ENCODE results near the gene ABL1. TPM values are rescaled to one million over a fixed set of nuclear protein-coding genes. Genes with fewer than 3 reads are reported as not detected.

Gene ABL1
- polyA plus RNA-seq, 1 donor from 2014 or later, result 18.5 TPM

DNA sequence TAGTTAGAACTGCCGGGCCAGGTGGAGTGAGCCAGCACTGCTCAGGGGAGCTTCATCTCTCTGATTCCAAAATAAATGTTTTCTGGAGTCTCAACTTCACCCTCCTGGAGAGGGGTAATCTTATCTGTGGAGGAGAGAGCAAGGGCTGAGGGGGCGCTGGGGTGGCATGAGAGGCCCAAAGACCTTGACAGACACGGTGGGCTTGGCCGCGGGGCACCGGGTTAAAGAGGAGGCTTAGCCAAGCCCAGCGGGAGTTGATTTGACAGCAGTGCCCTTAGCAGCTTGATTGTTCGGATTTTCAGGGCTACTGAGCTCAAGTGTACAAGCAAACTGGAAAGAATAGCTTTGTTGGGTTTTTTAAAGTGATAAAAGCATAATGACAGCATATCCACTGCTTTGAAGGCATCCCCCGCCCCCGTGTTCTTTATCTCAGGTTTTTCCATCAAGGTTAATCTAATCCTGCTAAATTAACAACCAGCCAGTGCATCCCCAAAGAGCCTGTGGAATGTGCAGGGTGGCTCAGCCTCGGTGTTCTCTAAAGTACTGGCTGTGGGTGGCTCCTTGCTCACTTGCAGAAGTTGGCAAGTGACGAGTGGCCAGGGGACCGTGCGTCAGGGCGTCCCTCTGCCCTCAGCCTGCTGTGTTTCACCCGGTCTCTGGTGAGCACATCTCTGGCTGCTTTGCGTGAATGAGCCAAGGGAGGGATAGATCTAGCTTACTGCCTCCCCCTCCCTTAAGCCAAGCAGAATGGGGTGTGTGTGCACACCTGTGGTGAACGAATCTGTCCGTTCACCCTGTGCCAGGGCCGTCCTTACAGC lies 56.0 kb downstream of the ABL1 start:
- Histone ChIP-seq H4K20me1 (ENCODE audit: insufficient read depth) (no peaks in the 10 kb centered on the region), H3K4me2 (ENCODE audit: low read length) (peak overlapping the region; percentile 78), H3K9me2 (ENCODE audit: insufficient read depth, low read length) (no peaks in the 10 kb centered on the region), H3K9me3 (ENCODE audit: low read length) (no peaks in the 10 kb centered on the region), H3K36me3 (ENCODE audit: insufficient read depth, low read length) (no peaks in the 10 kb centered on the region), H3K4me3 (ENCODE audit: low read length) (peak overlapping the region; percentile 55), H2AFZ (ENCODE audit: low read depth, low read length) (no peak overlapping the region), H3K79me2 (replicated peaks; ENCODE audit: insufficient read depth, low read length) (no peaks in the 10 kb centered on the region), H3F3A (ENCODE audit: insufficient read depth, low read length, poor library complexity, severe bottlenecking) (peaks cover 8% of the 10 kb centered on the region), H3K27ac (ENCODE audit: low read length) (peak overlapping the region; percentile 97), H3K9ac (ENCODE audit: low read length) (peak overlapping the region; percentile 72), H3K27me3 (ENCODE audit: insufficient read depth, low read depth, low read length) (no peaks in the 10 kb centered on the region)
- no peak for TF ChIP-seq RAD21 (conservative IDR thresholded peaks at IDR 0.05)
- TF ChIP-seq EP300 (conservative IDR thresholded peaks at IDR 0.05; ENCODE audit: poor library complexity, severe bottlenecking), result no peak
- TF ChIP-seq MXI1 (conservative IDR thresholded peaks at IDR 0.05; ENCODE audit: poor library complexity, severe bottlenecking), result no peak
- no peak for TF ChIP-seq TAF1 (IDR thresholded peaks at IDR 0.05; ENCODE audit: low read depth)
- TF ChIP-seq SMC3 (conservative IDR thresholded peaks at IDR 0.05; ENCODE audit: poor library complexity), result no peak
- TF ChIP-seq POLR2AphosphoS5 (IDR thresholded peaks at IDR 0.05), result no peak
- TF ChIP-seq, protein P1, sequence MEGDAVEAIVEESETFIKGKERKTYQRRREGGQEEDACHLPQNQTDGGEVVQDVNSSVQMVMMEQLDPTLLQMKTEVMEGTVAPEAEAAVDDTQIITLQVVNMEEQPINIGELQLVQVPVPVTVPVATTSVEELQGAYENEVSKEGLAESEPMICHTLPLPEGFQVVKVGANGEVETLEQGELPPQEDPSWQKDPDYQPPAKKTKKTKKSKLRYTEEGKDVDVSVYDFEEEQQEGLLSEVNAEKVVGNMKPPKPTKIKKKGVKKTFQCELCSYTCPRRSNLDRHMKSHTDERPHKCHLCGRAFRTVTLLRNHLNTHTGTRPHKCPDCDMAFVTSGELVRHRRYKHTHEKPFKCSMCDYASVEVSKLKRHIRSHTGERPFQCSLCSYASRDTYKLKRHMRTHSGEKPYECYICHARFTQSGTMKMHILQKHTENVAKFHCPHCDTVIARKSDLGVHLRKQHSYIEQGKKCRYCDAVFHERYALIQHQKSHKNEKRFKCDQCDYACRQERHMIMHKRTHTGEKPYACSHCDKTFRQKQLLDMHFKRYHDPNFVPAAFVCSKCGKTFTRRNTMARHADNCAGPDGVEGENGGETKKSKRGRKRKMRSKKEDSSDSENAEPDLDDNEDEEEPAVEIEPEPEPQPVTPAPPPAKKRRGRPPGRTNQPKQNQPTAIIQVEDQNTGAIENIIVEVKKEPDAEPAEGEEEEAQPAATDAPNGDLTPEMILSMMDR (IDR thresholded peaks at IDR 0.05; ENCODE audit: poor library complexity, severe bottlenecking), result no peak
- TF ChIP-seq EZH2 (IDR thresholded peaks at IDR 0.05; ENCODE audit: borderline replicate concordance, insufficient read depth, low read length, poor library complexity, severe bottlenecking), result no peak
- TF ChIP-seq, protein P2, sequence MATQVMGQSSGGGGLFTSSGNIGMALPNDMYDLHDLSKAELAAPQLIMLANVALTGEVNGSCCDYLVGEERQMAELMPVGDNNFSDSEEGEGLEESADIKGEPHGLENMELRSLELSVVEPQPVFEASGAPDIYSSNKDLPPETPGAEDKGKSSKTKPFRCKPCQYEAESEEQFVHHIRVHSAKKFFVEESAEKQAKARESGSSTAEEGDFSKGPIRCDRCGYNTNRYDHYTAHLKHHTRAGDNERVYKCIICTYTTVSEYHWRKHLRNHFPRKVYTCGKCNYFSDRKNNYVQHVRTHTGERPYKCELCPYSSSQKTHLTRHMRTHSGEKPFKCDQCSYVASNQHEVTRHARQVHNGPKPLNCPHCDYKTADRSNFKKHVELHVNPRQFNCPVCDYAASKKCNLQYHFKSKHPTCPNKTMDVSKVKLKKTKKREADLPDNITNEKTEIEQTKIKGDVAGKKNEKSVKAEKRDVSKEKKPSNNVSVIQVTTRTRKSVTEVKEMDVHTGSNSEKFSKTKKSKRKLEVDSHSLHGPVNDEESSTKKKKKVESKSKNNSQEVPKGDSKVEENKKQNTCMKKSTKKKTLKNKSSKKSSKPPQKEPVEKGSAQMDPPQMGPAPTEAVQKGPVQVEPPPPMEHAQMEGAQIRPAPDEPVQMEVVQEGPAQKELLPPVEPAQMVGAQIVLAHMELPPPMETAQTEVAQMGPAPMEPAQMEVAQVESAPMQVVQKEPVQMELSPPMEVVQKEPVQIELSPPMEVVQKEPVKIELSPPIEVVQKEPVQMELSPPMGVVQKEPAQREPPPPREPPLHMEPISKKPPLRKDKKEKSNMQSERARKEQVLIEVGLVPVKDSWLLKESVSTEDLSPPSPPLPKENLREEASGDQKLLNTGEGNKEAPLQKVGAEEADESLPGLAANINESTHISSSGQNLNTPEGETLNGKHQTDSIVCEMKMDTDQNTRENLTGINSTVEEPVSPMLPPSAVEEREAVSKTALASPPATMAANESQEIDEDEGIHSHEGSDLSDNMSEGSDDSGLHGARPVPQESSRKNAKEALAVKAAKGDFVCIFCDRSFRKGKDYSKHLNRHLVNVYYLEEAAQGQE (IDR thresholded peaks at IDR 0.05; ENCODE audit: borderline replicate concordance), result no peak

DNA sequence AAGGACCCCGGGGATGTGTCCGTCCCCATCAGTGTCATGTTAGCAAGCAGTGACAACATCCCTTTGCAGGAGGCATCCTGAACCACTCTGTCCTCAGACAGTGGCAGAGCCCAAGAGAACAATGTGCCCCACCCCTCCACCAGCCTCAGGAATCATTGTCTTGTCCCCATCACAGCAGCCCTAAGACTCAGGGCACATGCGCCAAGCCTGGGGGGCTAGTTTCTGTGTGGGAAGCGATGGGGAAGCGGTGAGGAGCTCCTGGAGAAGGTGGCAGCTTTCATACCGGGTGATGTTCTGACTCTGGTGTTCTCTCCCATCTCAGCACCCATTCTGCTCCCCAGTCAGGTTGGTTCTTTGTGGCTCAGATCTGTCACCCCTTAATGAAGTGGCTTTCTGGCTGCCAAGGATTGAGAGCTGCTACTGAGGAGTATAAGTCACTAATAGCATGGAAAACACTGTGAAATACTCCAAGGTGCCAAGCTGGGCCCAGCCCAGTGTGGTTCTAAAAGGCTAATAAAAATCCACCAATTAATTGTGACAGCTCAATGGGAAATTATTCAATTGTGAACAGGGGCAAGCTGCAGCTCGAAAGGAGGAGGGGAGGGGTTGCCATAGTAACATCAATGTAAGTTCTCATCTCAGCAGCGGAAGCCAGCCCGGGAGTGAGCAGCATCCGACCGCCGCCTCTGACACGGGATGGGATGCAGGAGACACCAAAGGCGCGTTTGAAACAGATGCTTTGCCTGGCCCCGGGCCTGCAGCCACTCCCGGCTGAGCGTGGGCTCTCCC lies 56.8 kb downstream of the ABL1 start:
- peak overlapping the region; percentile 6 for H2AFZ ChIP-seq (ENCODE audit: low read depth, low read length)
- H4K20me1 ChIP-seq (ENCODE audit: insufficient read depth), result no peaks in the 10 kb centered on the region
- peak; percentile 82 for TF ChIP-seq MXI1 (conservative IDR thresholded peaks at IDR 0.05; ENCODE audit: poor library complexity, severe bottlenecking)
- TF ChIP-seq TAF1 (IDR thresholded peaks at IDR 0.05; ENCODE audit: low read depth), result no peak
- peak; percentile 51 for TF ChIP-seq EP300 (conservative IDR thresholded peaks at IDR 0.05; ENCODE audit: poor library complexity, severe bottlenecking)
- peak overlapping the region; percentile 72 for H3K9ac ChIP-seq (ENCODE audit: low read length)
- H3K9me2 ChIP-seq (ENCODE audit: insufficient read depth, low read length), result no peaks in the 10 kb centered on the region
- no peaks in the 10 kb centered on the region for H3K27me3 ChIP-seq (ENCODE audit: insufficient read depth, low read depth, low read length)
- peak overlapping the region; percentile 78 for H3K4me2 ChIP-seq (ENCODE audit: low read length)
- H3K36me3 ChIP-seq (ENCODE audit: insufficient read depth, low read length), result no peaks in the 10 kb centered on the region
- H3F3A ChIP-seq (ENCODE audit: insufficient read depth, low read length, poor library complexity, severe bottlenecking), result peaks cover 8% of the 10 kb centered on the region
- no peaks in the 10 kb centered on the region for H3K79me2 ChIP-seq (replicated peaks; ENCODE audit: insufficient read depth, low read length)
- peak overlapping the region; percentile 55 for H3K4me3 ChIP-seq (ENCODE audit: low read length)
- H3K9me3 ChIP-seq (ENCODE audit: low read length), result no peaks in the 10 kb centered on the region
- H3K27ac ChIP-seq (ENCODE audit: low read length), result peak overlapping the region; percentile 97

All from neural cell (in vitro differentiated cells).